ENCODE data around the gene UBAC1.

The UBAC1 gene

DNA sequence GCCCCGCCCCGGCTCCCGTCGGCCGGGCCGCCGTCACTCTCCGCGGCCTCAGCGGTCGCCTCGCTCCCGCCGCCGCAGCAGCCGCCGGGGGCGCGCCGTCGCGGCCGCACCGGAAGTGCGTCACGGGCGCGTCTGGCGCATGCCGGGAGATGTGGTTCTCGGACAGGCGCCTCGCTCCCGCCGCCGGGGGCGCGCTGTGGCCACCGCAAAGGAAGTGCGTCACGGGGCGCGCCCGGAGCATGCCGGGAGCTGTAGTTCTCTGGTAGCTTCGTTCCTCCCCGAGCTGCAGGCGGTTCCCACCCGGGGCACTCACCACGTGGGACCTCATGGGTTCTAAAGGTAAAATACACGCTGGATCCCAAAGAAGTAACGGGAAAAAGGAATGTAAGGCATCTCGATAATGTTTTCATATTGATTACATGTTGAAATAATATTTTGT lies at the start of gene UBAC1:
UBAC1 (minus strand) TSS at position 97 of the 439 bp plus-strand sequence. CDS start 211 bp downstream, outside the sequence.
- DNase-seq (ENCODE audit: low spot score) (peak; percentile 99), FAIRE-seq (no peak)

DNA sequence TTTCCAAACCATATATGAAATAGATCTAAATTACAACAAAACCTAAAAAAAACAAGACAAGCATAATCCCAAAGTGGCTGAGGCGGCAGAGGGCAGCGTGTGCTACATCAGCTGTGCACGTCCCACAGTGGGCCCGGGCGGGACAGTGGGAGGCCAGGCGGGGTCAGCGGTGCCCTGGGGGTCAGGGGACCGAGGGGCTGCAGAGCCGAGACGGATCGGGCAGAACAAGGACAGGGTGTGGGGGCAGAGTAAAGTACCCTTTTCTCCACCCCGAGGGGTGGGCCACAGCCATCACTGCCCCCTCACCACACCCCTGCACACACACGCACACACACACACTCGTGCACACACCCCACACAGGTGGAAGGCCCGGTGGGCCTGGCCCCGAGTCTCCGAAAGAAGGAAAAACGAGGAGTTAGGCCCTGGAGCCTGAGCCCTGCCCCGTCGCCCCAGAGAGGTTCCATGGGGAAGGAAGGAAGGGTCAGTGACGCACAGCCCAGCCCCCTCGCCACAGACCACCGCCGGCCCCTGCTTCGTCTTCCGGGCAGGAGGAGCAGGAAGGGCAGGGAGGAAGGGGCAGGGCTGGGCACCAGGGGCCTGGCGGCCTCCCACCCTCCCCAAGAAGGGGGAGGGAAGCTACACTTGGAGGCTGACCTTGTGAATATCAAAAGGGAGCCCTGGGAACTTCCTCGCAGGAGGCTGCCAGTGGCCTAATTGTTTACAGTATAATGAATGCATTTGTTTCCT lies 49.6 kb upstream of the UBAC1 start:
- no peak for FAIRE-seq
- no peak for DNase-seq (ENCODE audit: low spot score)

- DNase-seq (ENCODE audit: low spot score): no peak
- no peak for FAIRE-seq
Observed at GRCh38 chr9:136010176-136010575, 49.0 kb upstream of the UBAC1 start.

GRCh38 chr9:136009516-136009915 lies 48.3 kb upstream of the UBAC1 start:
- no peak for FAIRE-seq
- no peak for DNase-seq (ENCODE audit: low spot score)

DNA sequence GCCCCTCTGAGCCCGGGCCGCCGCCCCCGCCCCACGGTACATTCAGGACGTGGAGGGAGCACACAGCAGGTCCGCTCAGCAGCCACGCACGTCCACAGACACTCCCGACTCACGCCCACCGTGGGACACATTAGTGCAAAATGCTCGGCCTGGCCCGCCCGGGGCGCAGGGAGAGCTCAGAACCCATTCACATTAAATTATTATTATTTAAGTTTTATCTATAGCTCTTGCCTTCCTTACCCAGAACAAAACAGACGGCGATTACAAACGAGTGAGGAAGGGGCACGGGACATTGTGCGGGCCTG lies 47.5 kb upstream of the UBAC1 start:
- FAIRE-seq: no peak

GRCh38 chr9:136007934-136008692 lies 46.9 kb upstream of the UBAC1 start:
- DNase-seq (ENCODE audit: low spot score) (peak; percentile 36), FAIRE-seq (no peak)

More for the DNA sequence above, 47.5 kb upstream of the UBAC1 start:
- no peak for DNase-seq (ENCODE audit: low spot score)

DNA sequence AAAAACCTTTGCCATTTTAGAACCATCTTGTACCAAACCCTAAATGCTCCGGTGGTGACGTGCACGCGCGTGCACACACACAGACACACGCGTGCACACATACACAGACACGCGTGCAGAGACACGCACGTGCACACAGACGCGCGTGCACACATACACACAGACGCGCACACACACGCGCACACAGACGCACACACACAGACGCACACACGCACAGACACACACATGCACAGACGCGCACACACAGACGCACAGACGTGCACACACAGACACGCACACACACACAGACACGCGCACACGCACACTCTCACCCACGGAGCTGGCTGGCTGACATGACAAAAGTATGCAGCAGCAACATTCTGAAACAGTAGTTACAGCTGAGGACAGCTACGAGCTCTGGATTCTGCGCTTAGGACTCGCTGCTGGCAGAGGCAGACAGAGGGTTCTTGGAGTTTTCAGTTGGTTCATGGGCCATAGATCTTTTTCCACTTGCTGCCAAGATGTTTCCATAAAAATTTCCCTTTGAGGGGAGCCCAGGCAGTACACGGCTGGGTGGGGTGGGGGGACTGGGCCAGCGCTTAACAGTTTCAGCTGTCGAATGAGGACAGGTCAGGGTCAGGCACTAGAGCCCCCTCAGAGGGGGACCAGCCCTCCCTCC lies 46.2 kb upstream of the UBAC1 start:
- FAIRE-seq (no peak), DNase-seq (ENCODE audit: low spot score) (no peak)

DNA sequence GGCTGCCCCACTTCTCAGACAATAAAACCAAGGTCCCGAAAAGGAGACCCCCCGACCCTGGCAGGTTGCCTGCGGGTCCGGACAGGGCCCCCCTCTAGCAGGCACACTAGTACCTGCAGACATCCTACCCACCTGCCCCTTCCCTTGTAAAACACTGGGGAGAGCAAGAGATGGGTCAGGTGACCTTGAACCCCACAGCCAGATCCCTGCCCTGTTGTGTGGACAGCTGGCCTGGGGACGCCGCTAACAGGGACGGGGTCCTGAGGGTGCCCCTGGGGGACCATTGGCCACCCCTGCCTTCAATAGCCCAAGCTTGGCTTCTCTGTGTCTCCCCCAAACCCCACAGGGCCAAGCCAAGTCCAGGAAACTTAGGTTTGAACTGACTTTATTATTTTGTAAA lies 45.0 kb upstream of the UBAC1 start:
- no peak for DNase-seq (ENCODE audit: low spot score)
- no peak for FAIRE-seq

- FAIRE-seq (no peak), DNase-seq (ENCODE audit: low spot score) (no peak)
Observed at GRCh38 chr9:136004712-136005111, 43.5 kb upstream of the UBAC1 start.

- FAIRE-seq: no peak
- DNase-seq (ENCODE audit: low spot score): no peak
Observed at GRCh38 chr9:136004219-136004618, 43.0 kb upstream of the UBAC1 start.

DNA sequence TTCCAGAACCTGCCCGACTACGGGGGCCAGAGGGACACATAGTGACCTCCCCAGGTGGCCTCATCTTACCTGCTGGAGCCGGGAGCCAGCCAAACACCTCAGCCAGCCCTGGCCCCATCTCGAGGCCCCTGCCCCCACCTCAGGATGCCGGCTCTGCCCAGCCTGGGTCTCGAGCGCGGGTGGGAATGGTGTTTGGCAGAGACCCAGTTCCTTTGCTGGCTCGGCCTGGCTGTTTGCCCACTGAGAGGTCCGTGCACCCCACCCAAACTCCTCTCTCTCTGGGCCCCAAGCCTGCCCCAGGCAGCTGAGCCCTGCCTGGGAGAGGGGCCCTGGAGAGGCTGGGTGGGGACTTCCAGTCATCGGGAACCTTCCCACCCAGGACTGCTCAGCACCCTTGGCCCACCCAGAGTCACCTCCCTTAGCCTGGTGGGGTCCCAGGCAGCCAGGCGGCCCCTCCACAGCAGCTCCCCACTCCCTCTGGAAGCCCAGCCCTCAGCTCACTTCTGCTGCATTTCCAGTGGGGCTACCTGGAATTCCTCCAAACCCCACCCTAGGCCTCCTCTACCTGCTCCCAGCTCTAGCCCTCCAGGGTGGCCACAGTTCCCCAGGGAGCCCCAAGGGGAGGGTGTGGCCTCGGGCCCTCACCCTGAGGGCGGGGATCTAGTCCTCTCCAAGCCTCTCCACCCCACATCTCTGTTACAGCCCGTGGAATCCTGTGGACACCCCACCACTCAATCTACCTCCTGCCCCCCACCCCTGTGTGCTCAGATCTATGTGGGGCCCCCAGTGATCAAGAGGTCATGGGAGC lies 42.4 kb upstream of the UBAC1 start:
- FAIRE-seq: no peak
- no peak for DNase-seq (ENCODE audit: low spot score)

- DNase-seq (ENCODE audit: low spot score): no peak
- FAIRE-seq: no peak
Observed at GRCh38 chr9:136002881-136003280, 41.7 kb upstream of the UBAC1 start.

GRCh38 chr9:136002215-136002614 lies 41.0 kb upstream of the UBAC1 start:
- DNase-seq (ENCODE audit: low spot score) (no peak), FAIRE-seq (no peak)

DNA sequence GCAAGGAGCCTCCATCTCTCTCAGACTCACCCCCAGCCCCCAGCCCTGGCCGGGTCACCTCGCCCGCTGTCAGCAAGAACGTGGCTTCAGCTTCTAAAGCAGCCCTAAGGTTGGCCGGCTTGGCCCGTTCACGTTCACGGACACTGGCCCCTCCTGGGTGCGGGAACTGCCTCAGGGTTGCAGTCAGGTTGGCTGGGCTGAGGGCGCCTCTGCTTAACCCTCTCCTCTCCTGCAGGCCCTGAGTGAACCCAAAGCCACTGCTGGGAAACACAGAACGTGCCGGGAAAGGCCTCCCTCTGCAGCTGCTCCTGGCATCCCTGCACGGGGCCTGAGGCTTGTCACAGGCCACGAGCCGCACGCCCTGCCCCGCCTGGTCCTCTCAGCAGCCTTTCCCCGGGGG lies 40.1 kb upstream of the UBAC1 start:
- no peak for FAIRE-seq
- no peak for DNase-seq (ENCODE audit: low spot score)

- no peak for DNase-seq (ENCODE audit: low spot score)
- FAIRE-seq: no peak
Observed at GRCh38 chr9:135998410-135999071, 37.4 kb upstream of the UBAC1 start.

DNA sequence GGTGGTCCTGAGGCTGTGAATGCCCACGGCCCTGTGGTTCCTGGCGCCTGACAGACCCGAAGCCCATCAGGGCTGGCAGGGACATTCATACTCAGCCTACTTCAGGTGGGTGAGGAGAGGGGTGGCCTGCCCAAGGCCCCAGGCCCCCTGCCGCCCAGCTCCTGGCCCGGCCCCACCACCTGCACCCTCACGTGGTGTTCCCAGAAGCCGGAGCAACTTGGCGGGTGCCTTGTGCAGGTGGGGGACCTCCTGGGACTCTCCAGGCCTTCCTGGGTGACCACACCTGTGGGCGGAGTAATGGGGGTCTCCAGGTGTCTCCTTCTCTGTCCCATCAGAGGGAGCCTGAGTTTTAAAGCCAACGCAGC lies 36.8 kb upstream of the UBAC1 start:
- DNase-seq (ENCODE audit: low spot score) (no peak), FAIRE-seq (no peak)

GRCh38 chr9:135997090-135998015 lies 36.2 kb upstream of the UBAC1 start:
- DNase-seq (ENCODE audit: low spot score) (no peak), FAIRE-seq (no peak)

- no peak for DNase-seq (ENCODE audit: low spot score)
- no peak for FAIRE-seq
Observed at GRCh38 chr9:135995816-135996215, 34.6 kb upstream of the UBAC1 start.

- FAIRE-seq: no peak
- no peak for DNase-seq (ENCODE audit: low spot score)
Observed at GRCh38 chr9:135994501-135995192, 33.5 kb upstream of the UBAC1 start.

Data from urothelium cell line (cell line).